ENCODE data around the gene ANTXR2. TPM values are rescaled to one million over a fixed set of nuclear protein-coding genes. Genes with fewer than 3 reads are reported as not detected.

Gene ANTXR2
- total and polyA plus RNA-seq, 11 donors: 7.0 to 76.7 (median 46.6) TPM

DNA sequence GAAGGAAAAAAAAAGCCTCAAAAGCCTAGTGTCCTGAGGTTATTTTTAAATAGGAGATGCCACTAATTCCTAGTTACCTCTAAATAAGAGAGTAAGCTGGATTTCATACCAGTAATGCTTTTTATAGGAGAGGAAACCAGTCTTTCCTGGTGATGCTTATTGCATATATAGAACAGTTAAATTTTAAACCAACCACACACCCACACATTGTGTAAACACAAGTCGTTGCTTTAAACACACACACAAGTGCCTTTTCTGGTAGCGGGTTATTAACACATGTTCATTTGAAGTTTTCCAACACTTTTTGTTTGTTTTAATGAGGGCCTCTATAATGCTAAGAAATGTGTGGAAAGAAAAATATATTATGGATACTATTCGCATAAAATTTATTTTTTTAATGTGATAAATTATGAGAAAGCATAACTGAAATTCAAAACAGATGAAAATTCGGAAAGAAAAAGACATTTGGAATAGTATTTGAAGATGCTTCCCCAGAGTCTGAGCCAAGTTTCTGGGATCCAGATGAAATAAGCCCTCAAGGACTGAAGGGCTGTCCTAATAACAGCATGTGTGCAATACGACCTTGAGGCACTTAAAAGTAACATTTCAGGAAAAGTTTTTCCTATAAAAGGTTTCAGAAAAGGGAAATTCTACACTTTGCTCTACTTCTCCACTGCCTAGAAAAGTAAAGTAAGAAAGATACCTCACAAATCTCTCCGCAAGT, 2.0 kb downstream of the ANTXR2 start:
- no peak for ATAC-seq
- TF ChIP-seq, protein P1, sequence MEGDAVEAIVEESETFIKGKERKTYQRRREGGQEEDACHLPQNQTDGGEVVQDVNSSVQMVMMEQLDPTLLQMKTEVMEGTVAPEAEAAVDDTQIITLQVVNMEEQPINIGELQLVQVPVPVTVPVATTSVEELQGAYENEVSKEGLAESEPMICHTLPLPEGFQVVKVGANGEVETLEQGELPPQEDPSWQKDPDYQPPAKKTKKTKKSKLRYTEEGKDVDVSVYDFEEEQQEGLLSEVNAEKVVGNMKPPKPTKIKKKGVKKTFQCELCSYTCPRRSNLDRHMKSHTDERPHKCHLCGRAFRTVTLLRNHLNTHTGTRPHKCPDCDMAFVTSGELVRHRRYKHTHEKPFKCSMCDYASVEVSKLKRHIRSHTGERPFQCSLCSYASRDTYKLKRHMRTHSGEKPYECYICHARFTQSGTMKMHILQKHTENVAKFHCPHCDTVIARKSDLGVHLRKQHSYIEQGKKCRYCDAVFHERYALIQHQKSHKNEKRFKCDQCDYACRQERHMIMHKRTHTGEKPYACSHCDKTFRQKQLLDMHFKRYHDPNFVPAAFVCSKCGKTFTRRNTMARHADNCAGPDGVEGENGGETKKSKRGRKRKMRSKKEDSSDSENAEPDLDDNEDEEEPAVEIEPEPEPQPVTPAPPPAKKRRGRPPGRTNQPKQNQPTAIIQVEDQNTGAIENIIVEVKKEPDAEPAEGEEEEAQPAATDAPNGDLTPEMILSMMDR (IDR thresholded peaks at IDR 0.05): no peak
- TF ChIP-seq POLR2A (IDR thresholded peaks at IDR 0.05): no peak

DNA sequence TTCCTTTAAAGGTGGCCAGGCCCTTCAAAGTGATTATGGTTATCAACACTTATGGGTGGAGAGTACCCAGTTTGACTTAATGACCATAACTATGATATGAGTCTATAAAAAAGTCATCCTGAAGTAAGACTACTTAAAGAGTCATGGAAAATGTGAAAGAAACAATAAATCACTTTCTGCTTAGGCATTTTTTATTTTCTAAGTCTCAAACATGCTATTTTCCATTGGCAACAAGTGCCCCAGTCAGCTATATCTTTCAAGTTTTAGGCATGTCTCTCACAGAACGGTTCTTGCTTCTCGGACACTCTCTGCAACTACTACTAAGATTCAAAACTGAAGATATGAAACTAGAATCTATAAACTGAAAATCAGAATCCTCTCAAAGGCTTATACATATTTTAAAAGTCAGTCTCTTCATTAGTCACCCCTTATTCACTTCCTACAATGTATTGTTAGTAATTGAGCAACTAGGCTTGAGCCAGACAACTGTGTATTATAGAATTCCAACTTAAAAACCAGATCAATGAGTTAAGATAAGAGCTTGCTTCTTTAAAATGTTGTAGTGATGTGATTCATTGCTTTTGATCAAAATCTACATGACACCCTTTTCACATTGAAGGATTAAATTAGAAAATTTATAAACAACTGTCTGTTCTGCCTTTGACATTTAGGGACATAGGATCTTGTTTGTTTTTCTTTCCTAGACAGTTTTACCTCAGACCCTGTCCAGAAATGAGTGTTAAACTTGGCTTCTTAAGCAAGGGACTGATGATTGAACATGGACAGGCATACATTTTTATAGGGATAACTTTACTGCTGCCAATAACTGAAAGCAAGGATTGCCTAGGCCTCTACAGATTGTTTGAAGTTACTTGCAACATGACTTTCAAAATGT, 2.9 kb downstream of the ANTXR2 start:
- H3K9me3 ChIP-seq: no peaks in the 10 kb centered on the region
- peak overlapping the region in 4 of 12 donors; percentile 25 to 99 (median 62) for H3K27ac ChIP-seq
- no peak for ATAC-seq
- intact Hi-C loops (cut with DNase I): loop anchor here in 8 of 10 donors (5.0 to 10.0 kb wide), 8 partner anchors 33 to 1115 kb away; partner anchors contain the start of gene PRDM8 (in 1 of the 8)
- DNase-seq: no peak
- H3K4me3 ChIP-seq: peak overlapping the region in 3 of 12 donors; percentile 78 to 94 (median 94)
- peaks cover 0 to 52% (median 15%) of the 10 kb centered on the region in 12 donors for H3K4me1 ChIP-seq
- H3K36me3 ChIP-seq: peaks cover 0 to 45% (median 35%) of the 10 kb centered on the region in 9 donors
- TF ChIP-seq, protein P1 (IDR thresholded peaks at IDR 0.05): no peak
- TF ChIP-seq POLR2A (IDR thresholded peaks at IDR 0.05): no peak
- H3K27me3 ChIP-seq: no peaks in the 10 kb centered on the region
- 73 to 78% (median 78%) methylated on average over 2 of the region's 2 CpGs for WGBS, 4 donors

More for the DNA sequence above, 2.0 kb downstream of the ANTXR2 start:
- Histone ChIP-seq H3K4me1 (peaks cover 0 to 58% (median 15%) of the 10 kb centered on the region in 12 donors), H3K27me3 (no peaks in the 10 kb centered on the region), H3K27ac (peak overlapping the region in 8 of 12 donors; percentile 91 to 99 (median 94)), H3K9me3 (no peaks in the 10 kb centered on the region), H3K36me3 (peaks cover 0 to 36% (median 26%) of the 10 kb centered on the region in 9 donors), H3K4me3 (peak overlapping the region; percentile 50 to 96 (median 92))
- intact Hi-C loops (cut with DNase I): loop anchor here in 8 of 10 donors (5.0 to 10.0 kb wide), 8 partner anchors 34 to 1116 kb away; partner anchors contain the start of gene PRDM8 (in 1 of the 8)
- WGBS, 4 donors: 51 to 59% (median 55%) methylated on average over 6 of the region's 6 CpGs
- no peak for DNase-seq

GRCh38 chr4:80069108-80069836, 3.8 kb downstream of the ANTXR2 start:
- no peak for ATAC-seq
- 70 to 74% (median 70%) methylated on average over 5 of the region's 5 CpGs for WGBS, 4 donors
- intact Hi-C loops (cut with DNase I): no loop called here
- Histone ChIP-seq H3K27me3 (no peaks in the 10 kb centered on the region), H3K27ac (peak overlapping the region in 1 of 12 donors; percentile 94), H3K4me1 (peaks cover 0 to 46% (median 13%) of the 10 kb centered on the region in 12 donors), H3K9me3 (no peaks in the 10 kb centered on the region), H3K4me3 (no peak overlapping the region), H3K36me3 (peaks cover 0 to 53% (median 41%) of the 10 kb centered on the region in 9 donors)
- no peak for TF ChIP-seq POLR2A (IDR thresholded peaks at IDR 0.05)
- TF ChIP-seq, protein P1 (IDR thresholded peaks at IDR 0.05): no peak
- no peak for DNase-seq

Data from heart left ventricle (tissue), 16 donors.